GM12891 (cell line): ENCODE measurements around the gene STMP1.

Source experiments
- DNase-seq: peaks from one replicate; pipeline ENCODE4 v3.0.0; 2011; ENCODE audit warnings: low spot score; ENCODE audit not compliant: insufficient read length
- FAIRE-seq: peaks from 2 replicates; lab custom pipeline; 2011; peaks lifted over from hg19 to GRCh38; lab: Jason Lieb, UNC
- PAX5 ChIP-seq: IDR thresholded peaks from 2 replicates; pipeline ENCODE4 v1.6.1; 2011; ENCODE audit warnings: low read length, moderate library complexity, mild to moderate bottlenecking; ENCODE audit not compliant: insufficient read depth, severe bottlenecking
- POLR2A ChIP-seq: IDR thresholded peaks from 2 replicates; pipeline ENCODE4 v1.6.1; 2011; ENCODE audit warnings: low read depth, low read length, control low read depth
- POLR2AphosphoS5 ChIP-seq: IDR thresholded peaks from 2 replicates; pipeline ENCODE4 v1.6.1; 2011; ENCODE audit warnings: low read depth, low read length, control low read depth
- POU2F2 ChIP-seq: IDR thresholded peaks from 2 replicates; pipeline ENCODE4 v1.6.1; 2011; ENCODE audit warnings: low read depth, mild to moderate bottlenecking, control low read depth, low read length, moderate library complexity
- SPI1 ChIP-seq: IDR thresholded peaks from 2 replicates; pipeline ENCODE4 v1.6.1; 2011; ENCODE audit warnings: low read depth, low read length, control low read depth
- TAF1 ChIP-seq: IDR thresholded peaks from 2 replicates; pipeline ENCODE4 v1.6.1; 2011; ENCODE audit warnings: low read depth, low read length, control low read depth

STMP1 gene

GRCh38 chr7:135706858-135707569, 44.7 kb downstream of the STMP1 start:
- FAIRE-seq (no peak), DNase-seq (no peak)
- TF ChIP-seq SPI1 (no peak), TAF1 (no peak), POU2F2 (no peak), POLR2AphosphoS5 (no peak), POLR2A (no peak), PAX5 (no peak)

GRCh38 chr7:135707570-135707966, 45.3 kb downstream of the STMP1 start:
- FAIRE-seq: no peak
- TF ChIP-seq PAX5 (no peak), POLR2AphosphoS5 (no peak), TAF1 (no peak), SPI1 (no peak), POU2F2 (no peak), POLR2A (no peak)
- DNase-seq: no peak

GRCh38 chr7:135708041-135708440, 45.7 kb downstream of the STMP1 start:
- TF ChIP-seq POU2F2 (no peak), POLR2AphosphoS5 (no peak), SPI1 (no peak), TAF1 (no peak), POLR2A (no peak), PAX5 (no peak)
- no peak for FAIRE-seq
- no peak for DNase-seq

- TF ChIP-seq PAX5 (no peak), POLR2A (no peak), POU2F2 (no peak), TAF1 (no peak), SPI1 (no peak), POLR2AphosphoS5 (no peak)
- no peak for DNase-seq
- FAIRE-seq: no peak
Observed at GRCh38 chr7:135709508-135709907, 47.2 kb downstream of the STMP1 start.

- DNase-seq (peak; percentile 39), FAIRE-seq (no peak)
- no peak for TF ChIP-seq POU2F2
- TF ChIP-seq SPI1: no peak
- no peak for TF ChIP-seq TAF1
- TF ChIP-seq POLR2AphosphoS5: no peak
Observed at GRCh38 chr7:135710417-135711138, 48.3 kb downstream of the STMP1 start.

- TF ChIP-seq POLR2AphosphoS5: no peak
- FAIRE-seq: no peak
- DNase-seq: no peak
Observed at GRCh38 chr7:135711139-135711469, 48.8 kb downstream of the STMP1 start.

- FAIRE-seq (no peak), DNase-seq (no peak)
- TF ChIP-seq TAF1 (no peak), SPI1 (no peak), PAX5 (no peak), POU2F2 (no peak), POLR2AphosphoS5 (no peak), POLR2A (no peak)
Observed at GRCh38 chr7:135712182-135712782, 50.0 kb downstream of the STMP1 start.

GRCh38 chr7:135712796-135713195, 50.5 kb downstream of the STMP1 start:
- no peak for DNase-seq
- TF ChIP-seq TAF1: no peak
- no peak for TF ChIP-seq POU2F2
- no peak for TF ChIP-seq POLR2AphosphoS5
- no peak for TF ChIP-seq PAX5
- no peak for TF ChIP-seq SPI1
- TF ChIP-seq POLR2A: no peak
- no peak for FAIRE-seq

- TF ChIP-seq POU2F2: no peak
- FAIRE-seq (no peak), DNase-seq (no peak)
Observed at GRCh38 chr7:135713836-135714470, 51.6 kb downstream of the STMP1 start.

GRCh38 chr7:135714534-135715009, 52.3 kb downstream of the STMP1 start:
- FAIRE-seq (no peak), DNase-seq (no peak)
- TF ChIP-seq POLR2AphosphoS5 (no peak), POLR2A (no peak), TAF1 (no peak), POU2F2 (no peak), SPI1 (no peak), PAX5 (no peak)
